ENCODE data around the gene GPR18.
"Not testable (repeated sequence)": the region's sequence is repeated elsewhere in the genome, so short reads cannot be mapped to it uniquely, and the experiment has no call there.

The GPR18 gene

DNA sequence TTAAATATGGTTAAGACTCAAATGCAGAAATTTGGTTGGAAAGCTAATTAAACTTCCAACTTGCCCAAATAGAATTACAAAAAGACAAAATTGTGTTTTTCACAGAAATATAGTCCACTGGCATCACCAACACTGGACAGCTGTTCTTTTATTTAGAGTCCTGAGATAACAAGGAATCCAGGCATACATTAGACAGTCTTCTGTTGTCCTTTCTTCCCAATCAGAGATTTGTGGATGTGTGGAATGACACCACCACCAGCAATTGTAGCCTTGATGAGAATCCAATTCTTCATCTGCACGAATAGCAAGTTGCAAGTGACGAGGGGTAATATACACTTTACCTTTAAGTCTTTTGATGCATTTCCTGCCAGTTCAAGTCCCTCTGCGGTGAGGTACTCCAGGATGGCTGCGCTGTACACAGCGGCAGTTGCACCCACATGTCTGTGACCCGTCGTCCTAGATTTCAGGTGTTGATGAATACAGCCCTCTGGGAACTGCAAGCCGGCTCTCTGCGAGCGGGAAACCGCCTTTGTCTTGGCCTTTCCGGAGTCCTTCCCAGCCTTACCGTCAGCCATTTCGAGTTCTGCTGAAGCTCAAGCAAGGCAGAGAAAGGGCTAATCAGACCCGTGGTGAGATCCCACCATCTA, 42.9 kb downstream of the GPR18 start:
- H3K4me3 ChIP-seq, result no peak overlapping the region
- in situ Hi-C loops (cut with MboI; ENCODE audit: low sequenced_read_pairs), result no loop called here
- H3K4me1 ChIP-seq, result peaks cover 14% of the 10 kb centered on the region

DNA sequence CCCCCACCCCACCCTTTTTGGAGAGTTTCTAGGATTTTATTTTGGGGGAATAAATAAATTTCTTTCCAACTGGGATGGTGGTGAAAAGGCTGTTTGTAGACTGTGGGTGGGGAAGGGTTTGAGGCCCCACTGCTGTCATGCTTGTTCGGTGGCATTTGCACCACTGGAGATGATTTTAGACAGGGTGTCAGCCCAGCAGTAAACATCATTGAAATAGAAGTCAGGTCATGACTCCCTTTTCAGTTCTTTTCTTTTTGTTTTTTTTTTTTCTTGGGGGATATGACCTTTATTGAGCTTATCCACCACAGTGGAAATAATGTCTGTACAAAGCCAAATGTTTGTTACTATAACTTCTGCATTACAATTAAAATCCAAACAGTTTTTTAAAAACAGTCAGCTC, 43.4 kb downstream of the GPR18 start:
- no peaks in the 10 kb centered on the region for H3K9me3 ChIP-seq
- no peaks in the 10 kb centered on the region for H3K27me3 ChIP-seq (ENCODE audit: low read depth)
- peaks cover 14% of the 10 kb centered on the region for H3K4me1 ChIP-seq
- peak in 1 of 2 experiments; percentile 48 for DNase-seq (ENCODE audit: low spot score in 2 of 2)
- H3K36me3 ChIP-seq (replicated peaks), result no peaks in the 10 kb centered on the region
- H3K4me3 ChIP-seq, result no peak overlapping the region
- in situ Hi-C loops (cut with MboI; ENCODE audit: low sequenced_read_pairs), result no loop called here

More for the DNA sequence above, 42.9 kb downstream of the GPR18 start:
- no peaks in the 10 kb centered on the region for H3K27me3 ChIP-seq (ENCODE audit: low read depth)
- no peaks in the 10 kb centered on the region for H3K9me3 ChIP-seq
- no peaks in the 10 kb centered on the region; the same call in 1 of the 2 replicates for H3K36me3 ChIP-seq (replicated peaks)
- no peak for DNase-seq (ENCODE audit: low spot score in 2 of 2)

DNA sequence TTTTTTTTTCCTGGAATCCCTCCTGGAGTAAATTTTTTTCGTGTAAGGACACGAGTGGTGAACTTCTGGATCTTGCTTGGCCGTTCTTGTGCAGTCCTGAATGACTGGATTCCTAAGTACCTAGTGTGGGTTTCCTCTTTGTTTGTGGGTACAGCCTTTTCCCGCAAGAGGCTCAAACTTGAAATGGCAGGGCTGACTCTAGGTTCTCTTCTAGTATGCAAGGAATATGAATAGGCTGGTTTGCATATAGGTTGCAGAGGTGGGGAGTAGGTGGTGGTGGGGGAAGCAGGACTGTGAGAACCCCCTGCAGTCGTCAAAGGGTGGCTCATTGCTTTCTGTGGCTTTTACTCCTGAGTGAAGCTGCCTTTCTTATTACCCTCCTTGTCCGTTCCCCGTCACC, 43.9 kb downstream of the GPR18 start:
- Histone ChIP-seq H3K27me3 (ENCODE audit: low read depth) (no peaks in the 10 kb centered on the region), H3K4me3 (no peak overlapping the region), H3K4me1 (peaks cover 14% of the 10 kb centered on the region), H3K9me3 (no peaks in the 10 kb centered on the region), H3K36me3 (replicated peaks) (no peaks in the 10 kb centered on the region)
- in situ Hi-C loops (cut with MboI; ENCODE audit: low sequenced_read_pairs), result no loop called here
- no peak for DNase-seq (ENCODE audit: low spot score in 2 of 2)

DNA sequence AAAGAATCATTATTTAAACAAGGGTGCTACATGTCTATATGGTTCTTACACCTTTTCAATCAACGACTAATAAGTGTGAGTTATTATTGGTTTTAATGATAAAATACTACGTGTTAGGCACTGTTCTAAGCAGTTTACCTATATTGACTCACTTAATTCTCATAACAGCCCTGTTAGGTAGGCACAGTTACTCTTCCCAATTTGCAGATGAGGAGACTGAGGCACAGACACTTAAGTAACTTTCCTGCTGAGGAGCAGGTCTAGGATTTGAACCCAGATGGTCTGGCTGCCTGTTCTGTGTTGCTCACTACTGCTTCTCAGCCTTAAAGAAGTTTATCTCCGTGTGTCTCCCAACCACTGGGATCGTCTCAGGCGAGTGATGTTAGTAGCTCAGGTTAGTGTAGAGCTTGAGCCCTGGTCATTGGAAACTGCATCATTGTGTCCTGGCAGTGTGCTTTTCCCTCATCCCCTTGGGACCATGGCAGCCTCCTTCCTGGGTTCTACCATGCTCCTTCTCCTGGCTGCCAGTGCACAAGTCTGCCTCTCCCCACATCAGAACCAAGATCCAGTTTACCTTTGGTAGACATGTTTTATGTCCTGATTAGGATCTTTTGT, 46.7 kb downstream of the GPR18 start:
- no peak for DNase-seq (ENCODE audit: low spot score in 2 of 2)
- H3K27me3 ChIP-seq (ENCODE audit: low read depth), result no peaks in the 10 kb centered on the region
- no peaks in the 10 kb centered on the region for H3K9me3 ChIP-seq
- H3K36me3 ChIP-seq (replicated peaks), result no peaks in the 10 kb centered on the region; the same call in 1 of the 2 replicates
- H3K4me3 ChIP-seq, result no peak overlapping the region
- peaks cover 14% of the 10 kb centered on the region for H3K4me1 ChIP-seq
- in situ Hi-C loops (cut with MboI; ENCODE audit: low sequenced_read_pairs), result no loop called here

DNA sequence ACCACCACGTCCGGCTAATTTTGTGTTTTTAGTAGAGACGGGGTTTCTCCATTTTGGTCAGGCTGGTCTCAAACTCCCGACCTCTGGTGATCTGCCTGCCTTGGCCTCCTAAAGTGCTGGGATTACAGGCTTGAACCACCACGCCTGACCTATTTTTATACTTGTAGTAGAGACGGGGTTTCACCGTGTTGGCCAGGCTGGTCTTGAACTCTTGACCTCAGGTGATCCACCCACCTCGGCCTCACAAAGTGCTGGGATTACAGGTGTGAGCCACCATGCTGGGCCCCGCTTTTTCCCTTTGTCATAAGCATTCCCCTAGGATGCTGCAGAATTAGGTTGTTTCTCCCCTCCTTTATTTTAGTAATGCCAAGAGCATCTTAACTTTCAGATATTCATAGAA, 47.6 kb downstream of the GPR18 start:
- in situ Hi-C loops (cut with MboI; ENCODE audit: low sequenced_read_pairs); H3K36me3 ChIP-seq (replicated peaks): not testable (repeated sequence)
- H3K4me1 ChIP-seq, result peaks cover 14% of the 10 kb centered on the region

DNA sequence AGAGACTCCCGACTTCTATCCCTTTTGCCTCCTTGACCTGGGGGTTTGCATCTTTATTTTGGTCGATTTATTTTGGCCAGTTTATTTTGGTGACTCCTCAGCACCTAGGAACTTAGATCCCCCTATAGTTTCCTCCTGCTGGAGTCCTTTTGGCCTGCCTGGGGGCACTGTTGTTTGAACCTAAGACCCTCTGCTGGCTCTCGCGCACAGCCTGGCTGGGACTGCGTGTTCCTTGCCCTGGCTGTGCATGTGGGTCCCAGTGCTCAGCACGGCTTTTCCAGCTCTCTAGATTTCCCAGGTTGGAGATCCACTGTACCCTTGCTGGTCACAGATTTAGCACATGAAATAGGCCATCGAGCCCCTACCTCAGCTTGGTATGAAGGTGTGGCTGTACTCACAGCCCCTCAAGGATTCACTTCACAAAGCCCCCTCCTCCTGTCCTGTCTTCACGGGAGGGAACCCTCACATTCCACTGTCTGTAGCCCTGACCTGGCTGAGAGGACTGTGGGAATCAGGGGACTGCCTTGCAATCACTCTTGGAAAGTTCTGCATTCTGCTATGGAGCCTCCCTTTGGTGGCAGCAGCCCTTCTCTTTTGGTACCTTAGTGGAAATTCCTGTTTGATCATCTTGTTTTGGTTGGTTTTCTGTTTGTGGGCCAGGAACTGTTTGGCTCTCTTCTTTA, 49.2 kb downstream of the GPR18 start:
- Histone ChIP-seq H3K9me3 (no peaks in the 10 kb centered on the region), H3K27me3 (ENCODE audit: low read depth) (no peaks in the 10 kb centered on the region), H3K4me1 (peaks cover 6% of the 10 kb centered on the region; the same call in 1 of the 2 replicates)

More for the DNA sequence above, 47.6 kb downstream of the GPR18 start:
- H3K4me3 ChIP-seq; DNase-seq (ENCODE audit: low spot score in 2 of 2); H3K27me3 ChIP-seq (ENCODE audit: low read depth); H3K9me3 ChIP-seq: not testable (repeated sequence)

DNA sequence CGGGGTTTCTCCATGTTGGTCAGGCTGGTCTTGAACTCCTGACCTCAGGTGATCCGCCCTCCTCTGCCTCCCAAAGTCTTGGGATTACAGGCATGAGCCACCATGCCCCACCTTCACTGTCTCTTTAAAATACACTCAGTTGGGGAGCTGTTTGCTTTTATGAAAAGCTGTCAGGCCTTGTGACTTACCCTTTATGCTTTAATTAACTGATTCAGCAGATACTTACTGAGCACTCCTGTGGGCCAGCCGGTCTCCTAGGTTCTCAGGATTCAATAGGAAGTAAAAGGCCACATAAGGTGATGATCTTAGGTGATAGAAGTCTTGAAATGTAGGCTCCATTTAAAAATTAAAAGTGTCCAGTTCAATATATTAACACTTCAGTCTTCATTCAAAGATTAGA, 50.0 kb downstream of the GPR18 start:
- in situ Hi-C loops (cut with MboI; ENCODE audit: low sequenced_read_pairs), result no loop called here
- H3K4me1 ChIP-seq, result peaks cover 6% of the 10 kb centered on the region; the same call in 1 of the 2 replicates
- H3K4me3 ChIP-seq, result no peak overlapping the region
- H3K9me3 ChIP-seq, result no peaks in the 10 kb centered on the region
- DNase-seq (ENCODE audit: low spot score in 2 of 2), result no peak
- H3K36me3 ChIP-seq (replicated peaks), result peaks cover under 1% of the 10 kb centered on the region; the same call in 1 of the 2 replicates
- H3K27me3 ChIP-seq (ENCODE audit: low read depth), result no peaks in the 10 kb centered on the region

More for the DNA sequence above, 49.2 kb downstream of the GPR18 start:
- DNase-seq (ENCODE audit: low spot score in 2 of 2), result no peak
- Histone ChIP-seq H3K36me3 (replicated peaks) (no peaks in the 10 kb centered on the region; the same call in 1 of the 2 replicates), H3K4me3 (no peak overlapping the region)
- in situ Hi-C loops (cut with MboI; ENCODE audit: low sequenced_read_pairs), result no loop called here

DNA sequence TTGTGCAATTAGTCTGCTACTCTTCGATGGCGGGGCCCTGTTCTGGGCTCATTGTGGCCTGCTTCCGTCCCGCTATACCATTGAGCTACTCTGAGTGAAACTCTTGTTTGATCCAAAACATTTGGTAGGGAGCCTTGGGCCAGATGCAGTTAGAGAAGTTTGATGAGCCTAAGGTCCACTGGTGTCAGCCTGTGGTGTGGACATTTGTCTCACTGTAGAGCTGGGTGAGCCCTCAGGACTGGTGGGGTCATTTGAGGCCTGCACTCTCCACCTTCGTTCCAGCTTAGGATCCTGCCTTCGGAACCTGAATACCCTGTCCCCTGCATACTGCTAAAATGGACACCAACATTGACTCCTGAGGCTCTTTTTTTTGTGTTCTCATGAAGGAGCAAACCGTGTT, 50.7 kb downstream of the GPR18 start:
- peaks cover 5% of the 10 kb centered on the region; the same call in 1 of the 2 replicates for H3K4me1 ChIP-seq

DNA sequence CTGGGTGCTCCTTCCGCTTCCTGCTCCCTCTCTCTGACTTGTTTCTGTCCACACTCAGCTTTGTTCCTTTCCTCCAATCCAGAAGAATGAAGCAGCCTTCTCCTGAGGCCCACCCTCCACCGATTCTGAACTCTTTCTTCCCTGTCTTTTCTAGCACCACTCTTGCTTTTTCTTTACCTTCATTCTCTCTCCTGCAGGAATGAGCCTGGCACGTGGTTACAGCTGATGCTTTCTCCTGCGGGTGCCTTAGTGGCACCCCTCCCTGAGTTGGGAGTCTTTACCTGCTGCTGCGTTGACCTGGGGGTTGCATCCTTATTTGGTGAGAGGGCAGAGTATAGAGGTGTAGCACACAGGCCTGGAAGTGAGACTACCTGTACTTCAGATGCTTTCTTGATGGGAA, 51.3 kb downstream of the GPR18 start:
- peaks cover 3% of the 10 kb centered on the region; the same call in 1 of the 2 replicates for H3K36me3 ChIP-seq (replicated peaks)
- in situ Hi-C loops (cut with MboI; ENCODE audit: low sequenced_read_pairs), result no loop called here
- peaks cover 5% of the 10 kb centered on the region for H3K4me1 ChIP-seq
- H3K4me3 ChIP-seq, result no peak overlapping the region
- DNase-seq (ENCODE audit: low spot score in 2 of 2), result no peak
- H3K9me3 ChIP-seq, result no peaks in the 10 kb centered on the region
- no peaks in the 10 kb centered on the region for H3K27me3 ChIP-seq (ENCODE audit: low read depth)

More for the DNA sequence above, 50.7 kb downstream of the GPR18 start:
- in situ Hi-C loops (cut with MboI; ENCODE audit: low sequenced_read_pairs), result no loop called here
- H3K4me3 ChIP-seq, result no peak overlapping the region
- no peak for DNase-seq (ENCODE audit: low spot score in 2 of 2)
- no peaks in the 10 kb centered on the region for H3K9me3 ChIP-seq
- peaks cover 3% of the 10 kb centered on the region; the same call in 1 of the 2 replicates for H3K36me3 ChIP-seq (replicated peaks)
- no peaks in the 10 kb centered on the region for H3K27me3 ChIP-seq (ENCODE audit: low read depth)

DNA sequence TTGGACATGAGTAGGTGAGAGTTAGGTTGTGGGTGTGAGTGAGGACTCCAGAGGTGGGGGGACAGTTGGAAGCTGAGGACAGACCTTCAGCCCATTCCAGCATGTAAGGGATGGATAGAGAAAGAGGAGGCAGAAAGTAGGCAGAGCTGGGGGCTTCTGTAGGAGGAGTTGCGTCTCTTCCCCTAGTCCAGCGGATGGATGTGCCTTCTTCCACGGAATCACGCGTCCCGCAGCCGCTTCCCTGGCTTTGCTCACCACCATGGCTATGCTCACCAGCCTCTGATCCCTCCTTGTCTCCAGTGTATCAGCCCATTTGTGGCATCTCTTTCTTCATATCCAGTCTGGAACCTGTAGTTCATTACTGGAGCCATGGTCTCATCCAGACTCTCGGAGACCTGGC, 52.0 kb downstream of the GPR18 start:
- in situ Hi-C loops (cut with MboI; ENCODE audit: low sequenced_read_pairs), result no loop called here
- no peak overlapping the region for H3K4me3 ChIP-seq
- H3K27me3 ChIP-seq (ENCODE audit: low read depth), result no peaks in the 10 kb centered on the region
- H3K9me3 ChIP-seq, result no peaks in the 10 kb centered on the region
- DNase-seq (ENCODE audit: low spot score in 2 of 2), result no peak
- peaks cover 5% of the 10 kb centered on the region for H3K4me1 ChIP-seq
- peaks cover 3% of the 10 kb centered on the region; the same call in 1 of the 2 replicates for H3K36me3 ChIP-seq (replicated peaks)

DNA sequence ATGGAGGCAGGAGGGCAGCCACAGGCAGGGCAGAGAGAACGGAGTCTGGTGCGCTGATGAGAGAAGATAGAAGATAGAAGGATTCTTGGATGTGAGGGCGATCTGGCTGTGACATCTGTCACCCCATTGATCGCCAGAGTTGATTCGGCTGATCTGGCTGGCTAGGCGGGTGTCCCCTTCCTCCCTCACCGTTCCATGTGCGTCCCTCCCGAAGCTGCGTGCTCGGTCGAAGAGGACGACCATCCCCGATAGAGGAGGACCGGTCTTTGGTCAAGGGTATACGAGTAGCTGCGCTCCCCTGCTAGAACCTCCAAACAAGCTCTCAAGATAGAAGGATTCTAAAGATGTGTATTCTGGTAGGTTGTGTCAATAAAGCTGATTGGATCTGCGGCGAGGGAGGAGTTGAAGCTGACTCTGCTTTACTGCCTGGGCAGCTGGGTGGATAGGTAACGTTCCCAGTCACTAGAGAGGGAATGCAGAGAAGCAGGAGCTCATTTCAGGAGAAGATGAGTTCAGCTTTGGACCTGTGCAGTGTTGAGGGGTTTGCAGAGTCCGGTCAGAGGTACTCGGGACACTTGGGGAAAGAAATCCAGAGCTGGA, 52.5 kb downstream of the GPR18 start:
- Histone ChIP-seq H3K27me3 (ENCODE audit: low read depth) (no peaks in the 10 kb centered on the region), H3K4me1 (peaks cover 5% of the 10 kb centered on the region), H3K9me3 (no peaks in the 10 kb centered on the region), H3K4me3 (no peak overlapping the region), H3K36me3 (replicated peaks) (peaks cover 3% of the 10 kb centered on the region; the same call in 1 of the 2 replicates)
- no peak for DNase-seq (ENCODE audit: low spot score in 2 of 2)
- in situ Hi-C loops (cut with MboI; ENCODE audit: low sequenced_read_pairs), result no loop called here

Measured in HAP-1 (cell line).